Glomerular visceral epithelial cell (primary cell): ENCODE results near the gene ISCU.
"Not testable (repeated sequence)": the region's sequence is repeated elsewhere in the genome, so short reads cannot be mapped to it uniquely, and the experiment has no call there.

Experiments used
- DNase-seq: peaks from one replicate; pipeline ENCODE4 v3.0.0-alpha.2; 2016; ENCODE audit errors: extremely low spot score

Gene ISCU

DNA sequence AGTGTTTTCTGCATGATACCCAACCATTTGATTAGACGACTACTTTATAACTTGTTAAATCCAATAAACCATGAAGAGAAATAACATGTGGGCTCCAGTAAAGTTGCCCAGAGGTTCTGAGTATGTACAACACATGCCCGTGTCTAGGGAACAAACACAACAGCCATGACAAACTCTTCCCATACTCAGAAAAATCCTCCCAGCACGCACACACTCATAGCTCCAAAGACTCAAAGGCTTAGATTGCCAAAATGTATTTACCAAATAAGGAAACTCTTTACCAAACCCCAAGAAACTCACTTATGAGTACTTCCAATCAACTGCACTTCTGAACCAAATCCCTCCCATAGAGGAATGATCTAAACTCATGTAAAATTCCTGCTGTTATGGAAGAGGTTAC, 18.7 kb upstream of the ISCU start:
- DNase-seq: no peak

DNA sequence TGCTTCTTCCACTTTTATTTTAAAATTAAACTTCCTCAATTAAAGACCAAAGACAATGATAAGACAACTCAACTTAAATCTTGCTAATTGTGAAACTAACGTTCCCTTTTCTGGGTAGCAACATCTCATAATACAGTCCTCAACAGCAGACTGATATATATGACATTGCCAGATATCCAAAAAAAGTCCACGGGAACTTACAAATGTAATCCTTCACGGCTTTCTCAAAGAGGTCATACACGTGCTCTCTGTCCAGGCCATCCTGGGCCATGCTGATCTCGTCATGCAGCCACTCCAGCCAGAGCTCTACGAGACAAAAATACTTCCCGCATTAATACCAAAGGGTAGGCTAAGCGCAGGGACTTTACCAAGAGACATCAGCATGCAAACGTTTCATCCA, 14.7 kb upstream of the ISCU start:
- no peak for DNase-seq

DNA sequence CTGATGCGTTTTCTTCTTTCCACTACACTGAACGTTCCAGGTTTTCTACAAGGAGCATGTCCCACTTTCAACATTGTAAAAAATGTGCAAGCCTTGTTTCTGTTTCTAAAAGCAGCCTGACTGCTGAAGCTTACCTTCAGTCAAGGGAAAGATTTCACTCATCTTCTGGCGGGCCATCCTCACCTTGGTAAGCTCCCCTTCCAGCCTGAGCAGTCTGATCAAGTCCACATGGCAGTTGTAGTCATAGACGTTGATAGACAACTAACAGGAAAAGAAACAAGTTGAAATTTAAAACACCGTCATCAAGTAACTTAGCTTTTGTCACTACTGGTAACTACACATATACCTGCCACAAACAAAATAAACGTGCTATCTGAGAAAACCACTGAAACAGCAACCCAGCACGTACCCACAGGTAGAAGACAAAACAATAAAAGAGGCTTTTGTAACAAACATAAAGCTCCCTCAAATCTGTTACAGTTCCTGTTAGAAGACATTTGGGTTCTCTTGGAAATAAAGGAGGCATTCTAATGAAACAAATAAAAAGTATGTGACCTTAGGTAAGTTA, 13.4 kb upstream of the ISCU start:
- DNase-seq: no peak

DNA sequence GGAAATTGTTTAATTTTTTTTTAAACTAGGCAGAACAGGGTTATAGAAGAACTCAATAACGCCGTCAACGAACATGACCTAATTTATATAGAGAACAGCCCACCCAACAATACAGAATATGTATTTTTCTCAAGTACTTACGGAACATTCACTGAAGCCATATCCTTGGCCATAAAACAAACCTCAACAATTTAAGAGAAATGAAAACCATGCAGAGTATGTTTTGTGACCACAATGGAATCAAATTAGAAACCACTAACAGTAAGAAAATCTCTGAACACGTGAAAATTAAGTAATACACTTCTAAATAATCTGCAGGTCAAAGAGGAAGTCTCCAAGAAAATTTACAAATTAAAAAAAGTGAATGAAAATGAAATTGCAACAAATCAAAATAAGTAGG, 10.9 kb upstream of the ISCU start:
- no peak for DNase-seq

DNA sequence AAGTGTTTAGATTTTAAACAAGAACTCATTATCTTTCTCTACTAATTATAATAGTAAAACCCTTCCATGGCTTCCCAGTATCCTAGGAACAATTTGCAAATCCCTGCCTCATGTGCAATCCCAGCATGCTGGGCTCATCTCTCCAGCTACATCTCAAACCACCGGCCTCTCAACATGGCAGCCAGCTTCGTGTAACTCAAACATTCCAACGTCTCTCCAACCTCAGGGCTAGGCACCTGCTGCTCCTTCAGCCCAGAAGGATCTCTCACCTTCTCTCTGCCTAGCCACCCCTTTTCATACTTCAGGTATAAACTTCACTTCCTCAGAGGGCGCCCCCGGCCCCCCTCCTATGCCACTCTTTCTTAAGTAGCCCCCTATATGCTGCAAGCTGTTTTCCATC, 8.6 kb upstream of the ISCU start:
- DNase-seq: no peak

DNA sequence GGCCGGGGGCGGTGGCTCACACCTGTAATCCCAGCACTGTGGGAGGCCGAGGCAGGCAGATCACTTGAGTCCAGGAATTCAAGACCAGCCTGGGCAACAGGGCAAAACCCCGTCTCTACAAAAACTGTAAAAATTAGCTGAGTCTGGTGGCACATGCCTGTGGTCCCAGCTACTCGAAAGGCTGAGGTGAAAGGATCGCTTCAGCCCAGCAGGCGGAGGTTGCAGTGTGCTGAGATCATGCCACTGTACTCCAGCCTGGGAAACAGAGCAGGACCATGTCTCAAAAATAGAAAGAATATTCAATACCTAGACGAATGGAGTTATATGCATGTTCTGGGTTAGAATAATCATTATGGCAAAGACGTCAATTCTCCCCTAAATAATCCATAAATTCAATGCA, 7.0 kb upstream of the ISCU start:
- not testable (repeated sequence) for DNase-seq

DNA sequence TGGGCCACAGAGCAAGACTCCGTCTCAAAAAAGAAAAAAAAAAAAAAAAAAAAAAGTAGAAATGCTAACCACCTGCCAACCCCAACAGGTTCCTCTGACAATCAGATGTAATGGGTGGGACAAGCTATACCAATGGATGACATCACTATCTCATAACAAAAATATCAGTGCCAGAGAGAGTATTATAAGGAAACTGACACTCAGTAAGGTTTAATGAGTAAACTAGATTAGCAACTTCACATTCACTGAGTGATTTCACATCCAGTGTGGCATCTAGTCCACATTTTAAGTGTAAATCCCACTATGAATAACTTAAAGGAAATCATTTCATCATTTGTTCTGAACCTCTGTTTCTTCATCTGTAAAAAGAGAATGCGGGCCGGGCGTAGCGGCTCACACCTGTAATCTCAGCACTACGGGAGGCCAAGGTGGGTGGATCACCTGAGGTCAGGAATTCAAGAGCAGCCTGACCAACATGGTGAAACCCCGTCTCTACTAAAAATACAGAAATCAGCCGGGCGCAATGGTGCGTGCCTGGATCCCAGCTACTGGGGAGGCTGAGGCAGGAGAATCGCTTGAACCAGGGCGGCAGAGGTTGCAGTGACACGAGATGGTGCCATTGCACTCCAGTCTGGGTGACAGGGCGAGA, 3.3 kb upstream of the ISCU start:
- DNase-seq: no peak

DNA sequence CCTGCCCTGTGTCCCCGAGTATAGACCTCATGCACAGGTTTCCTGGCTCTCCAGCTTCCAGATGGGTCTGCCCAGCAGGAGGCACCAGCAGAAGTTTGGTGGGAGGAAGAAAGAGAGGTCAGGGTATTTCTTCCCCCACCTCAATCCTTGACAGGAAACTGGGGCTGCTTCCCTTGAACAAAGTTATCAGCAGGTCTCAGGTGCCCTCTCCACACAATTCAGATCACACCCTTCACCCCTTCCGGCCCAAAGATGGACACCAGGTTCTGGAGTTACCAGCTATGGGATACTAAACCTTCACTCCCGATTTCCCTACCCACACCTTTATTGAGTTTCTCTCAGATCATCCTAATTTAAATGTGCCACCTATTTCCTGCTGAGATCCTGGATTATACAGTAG, 2.6 kb upstream of the ISCU start:
- no peak for DNase-seq

DNA sequence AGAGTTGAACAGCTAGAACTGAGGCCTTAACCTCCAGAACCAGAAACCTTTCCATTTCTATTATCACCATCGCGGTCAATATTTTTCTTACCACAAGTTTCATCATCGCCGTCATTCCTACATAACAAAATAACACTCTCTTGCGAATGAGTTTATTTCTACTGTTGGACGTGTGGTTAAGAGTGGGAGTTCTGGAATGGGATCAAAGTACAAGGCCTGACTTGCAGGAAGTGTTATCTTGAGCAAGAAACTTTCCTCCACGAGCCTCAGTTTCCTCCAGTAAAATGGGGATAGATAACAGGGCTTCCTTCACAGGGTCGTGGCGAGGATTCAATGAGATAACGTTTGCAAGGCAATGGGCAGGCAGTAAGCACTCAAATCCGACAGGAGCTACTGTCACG, 2.1 kb upstream of the ISCU start:
- DNase-seq: no peak

DNA sequence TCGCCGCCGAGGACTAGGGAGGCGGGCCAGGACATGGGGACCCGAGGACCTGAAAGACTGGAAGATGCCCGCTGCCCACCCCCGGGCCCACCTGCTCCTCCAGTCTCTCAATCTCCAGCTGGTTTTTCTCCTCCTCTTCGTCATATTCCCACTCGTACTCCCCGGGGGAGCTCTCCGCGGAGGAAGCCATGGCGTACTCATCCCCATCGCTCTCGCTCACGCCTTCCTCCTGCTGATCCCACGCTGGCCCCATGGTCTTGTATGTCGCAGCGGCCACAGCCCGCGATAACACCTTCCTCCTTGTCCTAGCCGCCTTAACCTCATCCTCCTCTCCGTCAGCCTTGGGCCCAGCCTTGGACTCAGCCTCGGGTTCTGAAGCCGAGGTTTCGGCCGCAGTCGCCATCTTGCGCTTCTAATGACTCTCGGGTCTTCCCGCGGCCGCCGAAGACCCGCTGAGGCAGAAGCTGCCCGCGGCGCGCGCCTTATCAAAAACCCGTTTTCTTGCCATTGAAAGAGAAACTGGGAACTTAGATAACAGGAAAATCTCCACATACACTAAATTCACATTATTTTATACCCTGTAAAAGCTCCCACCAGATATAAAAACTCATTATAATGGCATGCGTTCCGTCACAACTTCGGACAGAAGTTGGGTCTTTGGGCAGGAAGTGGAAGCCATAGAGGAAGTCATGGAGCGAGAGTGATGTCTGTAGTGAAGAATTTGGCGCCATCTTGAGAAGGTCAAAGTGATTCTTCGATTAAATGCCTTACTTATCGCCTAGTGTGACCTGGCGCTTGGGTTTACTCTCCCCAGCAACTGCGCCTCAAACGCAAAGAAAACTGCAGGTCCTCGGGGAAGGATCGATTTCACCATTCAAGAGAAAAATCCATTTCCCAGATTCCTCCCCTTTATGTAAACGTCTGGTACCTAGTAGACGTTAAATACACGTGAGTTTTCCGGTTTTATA, 1.4 kb upstream of the ISCU start, which contains the start of gene SART3:
TSS of gene SART3 (minus strand) at position 422 of the 968 bp plus-strand sequence. CDS start at position 403, 19 bp downstream.
- peak; percentile 80 for DNase-seq

DNA sequence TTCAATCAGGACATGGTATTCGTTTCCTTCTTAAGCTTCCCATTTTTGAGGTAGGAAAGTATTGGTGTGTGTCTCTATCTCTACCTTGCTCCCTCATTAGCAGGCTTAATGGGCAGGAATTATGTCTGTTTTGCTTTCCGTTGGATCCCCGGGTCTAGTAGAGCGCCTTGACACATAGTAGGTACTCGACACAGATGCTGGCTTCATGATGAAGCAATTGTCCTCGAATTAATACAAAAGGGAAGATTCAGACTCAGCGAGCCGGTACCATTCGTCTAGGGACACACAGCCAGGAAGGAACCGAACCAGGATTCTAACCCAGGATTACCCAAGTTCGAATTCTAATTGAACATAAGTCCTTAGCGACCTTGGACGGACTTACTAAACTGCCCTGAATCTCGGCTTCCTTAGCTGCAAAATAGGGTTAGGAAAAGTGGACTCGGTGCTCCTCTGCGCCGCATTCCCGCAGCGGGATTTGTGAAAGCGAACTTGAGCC, 496 bp upstream of the ISCU start:
- no peak for DNase-seq

DNA sequence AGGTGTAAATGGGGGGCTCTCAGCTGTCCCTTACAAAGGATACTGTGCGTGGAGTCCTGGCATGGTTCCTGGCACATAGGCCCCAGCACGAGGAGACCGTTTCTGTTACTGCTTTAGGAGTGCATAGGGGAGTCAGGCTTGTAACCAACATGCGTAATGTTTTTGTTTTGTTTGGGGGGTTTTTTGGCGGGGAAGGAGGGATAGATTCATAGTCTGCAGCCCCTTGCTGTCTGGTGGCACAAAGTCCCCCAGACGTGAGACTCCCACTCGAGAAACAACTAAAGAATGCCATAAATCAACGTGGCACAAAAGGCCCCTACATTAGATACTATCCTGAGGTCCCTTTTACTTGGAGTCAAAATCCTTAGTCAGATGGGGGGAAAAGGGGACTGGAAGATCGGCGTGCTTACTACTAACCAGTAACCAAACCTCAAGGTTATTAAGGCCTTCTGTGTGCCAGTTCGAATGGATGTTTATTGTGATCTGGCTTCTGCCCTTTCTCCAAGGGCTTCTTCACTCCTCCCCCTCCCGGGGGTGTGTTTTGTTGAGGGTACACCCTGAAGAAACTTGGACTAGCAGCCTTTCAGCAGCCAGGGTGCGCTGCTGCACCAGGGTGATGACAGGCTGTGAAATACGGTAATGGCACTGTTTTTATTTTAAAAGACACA, 874 bp downstream of the ISCU start:
- peak; percentile 82 for DNase-seq

DNA sequence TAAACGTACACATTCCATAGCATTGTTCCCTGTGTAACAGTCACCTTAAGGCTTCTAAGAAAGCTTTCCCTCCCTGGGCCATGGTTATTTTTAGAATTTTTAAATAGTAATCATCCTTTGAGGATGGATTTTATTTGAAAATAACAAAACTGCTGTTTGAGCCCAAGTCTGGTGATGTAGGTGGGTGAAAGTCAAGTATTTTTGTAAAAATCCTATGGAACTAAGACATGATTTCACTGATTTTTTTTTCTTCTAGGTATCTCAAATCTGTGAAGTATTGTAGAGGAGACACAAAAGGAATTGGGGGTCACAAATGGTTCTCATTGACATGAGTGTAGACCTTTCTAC, 1.4 kb downstream of the ISCU start:
- no peak for DNase-seq

DNA sequence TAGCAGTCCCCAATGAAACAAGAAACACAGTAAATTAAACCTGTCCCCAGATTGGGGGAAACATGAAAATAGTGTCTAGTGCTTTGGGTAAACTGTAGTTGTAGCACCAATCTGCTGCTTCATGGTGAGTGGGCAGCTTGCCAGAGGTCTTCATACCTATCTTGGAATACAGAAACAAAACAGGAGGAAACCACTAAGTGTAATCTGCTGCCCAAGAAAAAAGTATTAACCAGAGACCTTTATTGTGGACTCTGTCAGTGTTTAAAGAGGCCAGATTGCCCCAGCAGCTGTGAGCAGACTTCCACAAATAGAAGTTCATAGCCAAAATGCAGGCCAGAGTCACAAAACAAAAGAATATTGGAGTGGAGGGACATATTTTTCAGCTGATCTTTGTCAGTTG, 2.3 kb downstream of the ISCU start:
- no peak for DNase-seq

DNA sequence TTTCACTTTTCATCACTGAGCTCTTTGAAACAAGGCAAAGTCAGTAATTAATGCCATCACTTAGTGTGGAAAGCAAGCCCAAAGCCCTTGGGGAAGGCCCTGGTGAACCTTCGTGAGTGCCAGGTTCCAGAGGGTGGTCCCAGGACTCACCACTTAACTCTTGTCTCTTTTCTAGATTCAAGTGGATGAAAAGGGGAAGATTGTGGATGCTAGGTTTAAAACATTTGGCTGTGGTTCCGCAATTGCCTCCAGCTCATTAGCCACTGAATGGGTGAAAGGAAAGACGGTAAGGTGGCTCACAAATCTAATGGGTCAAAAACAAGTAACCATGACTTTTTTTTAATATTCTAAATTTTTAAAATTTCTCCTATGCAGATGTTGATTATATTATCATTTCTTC, 2.8 kb downstream of the ISCU start:
- no peak for DNase-seq

DNA sequence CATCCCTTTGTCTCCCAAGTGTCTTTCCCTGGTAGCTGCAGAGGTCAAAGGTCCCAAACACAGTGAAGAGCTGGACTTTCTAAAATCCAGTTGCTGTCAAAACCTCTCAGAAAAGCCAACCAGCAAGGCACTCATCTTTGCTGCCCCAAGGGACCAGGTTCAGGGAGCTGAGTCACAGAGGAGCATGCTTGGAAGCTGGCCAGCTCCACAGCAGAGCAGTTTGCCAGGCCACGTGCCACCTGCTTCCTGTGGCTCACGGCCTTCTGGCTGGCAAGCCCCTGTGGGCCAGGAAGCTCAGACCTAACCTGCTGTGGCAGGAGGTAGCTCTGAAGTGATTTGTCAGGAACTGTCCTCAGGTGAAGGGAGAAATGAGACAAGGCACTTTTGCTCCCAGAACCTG, 3.6 kb downstream of the ISCU start:
- DNase-seq: peak; percentile 91

DNA sequence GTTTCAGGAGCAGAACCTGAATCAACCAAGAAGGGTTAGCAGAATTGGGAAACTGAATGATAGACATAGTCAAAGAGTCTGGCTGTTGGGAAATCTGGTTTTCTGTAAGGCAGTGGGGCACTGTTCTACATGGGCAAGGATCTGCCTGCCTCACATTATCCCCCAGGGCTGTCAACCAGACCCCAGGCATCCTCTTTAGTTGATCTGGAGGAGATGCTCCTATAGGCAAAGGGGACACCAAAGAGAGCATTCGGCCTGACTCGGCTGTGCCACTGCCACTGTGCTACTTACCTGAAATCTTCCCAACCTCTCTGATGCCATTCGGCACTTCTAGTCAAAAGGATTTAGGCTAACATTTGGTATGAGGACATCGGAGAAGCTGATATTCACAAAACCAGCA, 4.1 kb downstream of the ISCU start:
- DNase-seq: no peak

DNA sequence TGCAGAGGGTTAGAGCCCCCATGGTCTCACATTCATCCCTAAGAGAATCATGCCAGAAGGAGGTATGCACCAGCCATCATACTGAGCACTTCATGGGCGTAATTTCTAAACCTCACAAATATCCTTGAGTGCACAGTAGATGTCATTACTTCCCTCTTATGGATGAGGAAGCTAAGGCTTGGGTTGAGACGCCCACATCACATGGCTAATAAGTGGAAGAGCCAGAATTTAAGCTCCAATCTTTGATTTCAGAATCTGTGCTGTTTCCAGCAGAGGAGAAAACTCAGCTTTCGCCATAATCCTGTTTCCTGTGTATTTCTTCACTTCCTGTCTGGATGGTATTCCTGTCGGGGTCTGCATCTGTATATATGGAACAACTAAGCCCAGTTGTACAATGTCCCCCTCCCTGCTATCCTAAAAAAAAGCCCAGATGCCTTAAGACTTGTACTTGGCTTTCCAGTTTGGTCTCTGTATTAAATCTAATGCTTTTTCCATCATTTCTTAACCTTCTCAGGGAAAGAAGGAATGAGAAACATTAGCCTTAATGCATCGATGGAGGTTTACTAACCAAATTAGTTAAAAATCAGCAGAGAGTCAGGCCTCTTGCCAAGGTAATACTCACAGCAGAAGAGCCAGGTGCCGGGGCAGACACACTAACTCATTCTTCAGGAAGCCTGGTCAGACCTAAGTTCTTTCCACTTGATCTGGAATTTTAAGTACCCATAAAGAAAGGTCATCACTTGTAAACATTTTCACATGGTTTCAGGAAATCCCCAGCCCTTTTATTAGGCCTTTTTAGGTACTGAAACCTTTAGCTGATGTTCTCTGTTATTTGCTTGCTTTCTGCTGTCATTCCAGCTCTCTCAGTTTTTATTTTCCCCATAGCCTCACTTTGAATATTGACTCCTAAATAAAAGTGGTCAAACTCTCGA, 5.3 kb downstream of the ISCU start:
- peak; percentile 76 for DNase-seq

DNA sequence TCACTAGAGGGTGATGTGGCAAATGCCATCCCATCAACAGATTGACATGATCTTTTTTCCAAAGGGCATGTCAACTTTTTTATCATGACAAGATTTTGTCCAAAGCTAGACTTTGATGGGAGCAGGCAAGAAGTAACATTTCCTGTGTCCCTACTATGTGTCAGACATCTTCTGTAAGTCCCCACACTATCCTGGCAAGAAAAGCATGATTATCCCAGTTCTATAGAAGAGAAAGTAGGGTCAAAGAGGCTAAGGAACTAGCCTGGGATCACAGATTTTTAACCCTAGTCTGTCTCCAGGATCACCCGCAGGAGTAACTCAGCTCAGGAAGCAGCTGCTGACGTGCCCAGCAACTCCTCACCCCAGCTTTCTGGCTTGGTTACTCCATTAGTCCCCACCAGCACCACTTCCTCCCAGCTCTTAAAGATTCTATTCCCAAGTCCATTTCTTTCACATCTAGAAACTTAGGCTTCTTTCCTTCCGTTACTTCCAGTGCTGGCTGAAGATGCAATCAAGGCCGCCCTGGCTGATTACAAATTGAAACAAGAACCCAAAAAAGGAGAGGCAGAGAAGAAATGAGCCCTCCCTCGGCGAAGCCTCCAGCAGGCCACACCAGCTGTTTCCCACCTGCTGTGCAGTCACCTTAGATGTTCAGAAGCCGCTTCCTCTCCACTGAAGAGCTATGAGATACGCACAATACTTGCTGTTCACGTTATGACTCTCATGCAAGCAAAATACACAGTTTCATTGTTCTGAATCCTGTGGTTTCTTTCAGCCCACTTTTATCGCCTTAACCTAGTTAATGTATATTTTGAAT, 6.2 kb downstream of the ISCU start:
- DNase-seq: no peak
